GM12892 (cell line): ENCODE data around the gene SDSL.

Experiments used
- POLR2A ChIP-seq: IDR thresholded peaks from 2 replicates; pipeline ENCODE4 v1.6.1; 2011; ENCODE audit warnings: low read depth, low read length, control low read depth
- POLR2AphosphoS5 ChIP-seq: IDR thresholded peaks from 2 replicates; pipeline ENCODE4 v1.6.1; 2011; ENCODE audit warnings: low read depth, low read length, control low read depth

GRCh38 chr12:113456761-113457160 lies 34.6 kb downstream of the SDSL start:
- TF ChIP-seq POLR2A, result no peak
- no peak for TF ChIP-seq POLR2AphosphoS5
